CD4-positive, alpha-beta T cell treated with Interleukin-15 for 4 hours (primary cell): ENCODE data around the gene UBAP2L.
"Not testable (repeated sequence)": the region's sequence is repeated elsewhere in the genome, so short reads cannot be mapped to it uniquely, and the experiment has no call there.

Experiments
- DNase-seq: peaks from one replicate; pipeline ENCODE4 v3.0.0-alpha.2; 2020; ENCODE audit warnings: low spot score

Gene UBAP2L

DNA sequence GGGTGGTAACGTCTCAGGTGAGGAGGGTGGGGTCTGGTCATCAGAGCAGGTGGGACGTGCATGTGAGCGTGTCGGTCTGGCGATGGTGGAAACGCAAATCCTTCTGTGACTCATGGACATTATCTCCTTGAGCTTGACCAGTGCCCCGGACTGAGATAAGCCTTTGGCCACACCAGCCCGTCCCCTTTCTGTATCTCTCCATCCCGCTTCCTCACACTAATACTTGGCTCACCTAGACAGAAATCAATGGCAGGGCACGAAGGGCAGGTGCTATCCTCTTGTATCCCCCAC is 92.3 kb downstream of the UBAP2L start:
- no peak for DNase-seq

DNA sequence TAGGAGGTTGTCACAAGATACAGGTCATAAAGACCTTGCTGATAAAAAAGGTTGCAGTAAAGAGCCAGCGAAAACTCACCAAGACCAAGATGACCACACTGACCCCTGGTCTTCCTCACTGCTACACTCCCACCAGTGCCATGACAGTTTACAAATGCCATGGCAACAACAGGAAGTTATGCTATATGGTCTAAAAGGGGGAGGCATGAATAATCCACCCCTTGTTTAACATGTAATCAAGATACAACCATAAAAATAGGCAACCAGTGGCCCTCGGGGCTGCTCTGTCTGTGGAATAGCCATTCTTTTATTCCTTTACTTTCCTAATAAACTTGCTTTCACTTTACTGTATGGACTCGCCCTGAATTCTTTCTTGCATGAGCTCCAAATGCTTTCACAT is 93.5 kb downstream of the UBAP2L start:
- not testable (repeated sequence) for DNase-seq

DNA sequence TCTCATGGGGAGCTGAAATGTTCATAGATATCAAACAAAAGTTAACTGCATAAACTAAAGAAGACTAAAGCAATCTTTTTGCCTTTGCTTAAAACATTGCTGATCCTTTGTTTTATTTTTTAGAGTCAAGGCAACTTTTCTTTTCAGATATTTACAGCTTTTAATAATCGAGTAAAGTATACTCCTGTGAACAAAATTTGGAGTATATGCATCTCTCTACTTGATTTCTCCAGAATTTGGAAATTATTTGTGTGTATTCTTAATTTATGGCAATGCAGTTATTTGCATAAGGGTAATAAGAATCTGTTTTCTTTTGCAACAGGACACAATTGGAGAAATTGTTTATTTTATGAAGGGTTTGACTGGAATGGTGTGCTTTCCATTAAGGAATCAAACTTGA is 95.9 kb downstream of the UBAP2L start:
- no peak for DNase-seq

DNA sequence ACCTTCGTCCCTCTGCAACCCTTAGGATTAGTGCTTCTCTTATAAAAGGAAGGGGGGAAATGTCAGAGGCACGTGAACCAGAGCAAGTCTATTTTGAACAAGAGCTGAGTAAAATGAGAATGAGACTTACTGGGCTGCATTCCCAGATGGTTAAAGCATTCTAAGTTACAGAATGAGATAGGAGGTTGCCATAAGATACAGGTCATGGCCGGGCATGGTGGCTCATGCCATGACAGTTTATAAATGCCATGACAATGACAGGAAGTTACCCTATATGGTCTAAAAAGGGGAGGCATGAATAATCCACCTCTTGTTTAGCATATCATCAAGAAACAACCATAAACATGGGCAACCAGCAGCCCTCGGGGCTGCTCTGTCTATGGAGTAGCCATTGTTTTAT is 97.6 kb downstream of the UBAP2L start:
- DNase-seq, result no peak
